Epidermal melanocyte (primary cell): Measurements from ENCODE around the gene SORCS1.

ENCODE experiments used
- DNase-seq: peaks from one replicate; pipeline ENCODE4 v3.0.0; 2011; ENCODE audit warnings: low spot score; ENCODE audit not compliant: insufficient read length

Gene SORCS1

DNA sequence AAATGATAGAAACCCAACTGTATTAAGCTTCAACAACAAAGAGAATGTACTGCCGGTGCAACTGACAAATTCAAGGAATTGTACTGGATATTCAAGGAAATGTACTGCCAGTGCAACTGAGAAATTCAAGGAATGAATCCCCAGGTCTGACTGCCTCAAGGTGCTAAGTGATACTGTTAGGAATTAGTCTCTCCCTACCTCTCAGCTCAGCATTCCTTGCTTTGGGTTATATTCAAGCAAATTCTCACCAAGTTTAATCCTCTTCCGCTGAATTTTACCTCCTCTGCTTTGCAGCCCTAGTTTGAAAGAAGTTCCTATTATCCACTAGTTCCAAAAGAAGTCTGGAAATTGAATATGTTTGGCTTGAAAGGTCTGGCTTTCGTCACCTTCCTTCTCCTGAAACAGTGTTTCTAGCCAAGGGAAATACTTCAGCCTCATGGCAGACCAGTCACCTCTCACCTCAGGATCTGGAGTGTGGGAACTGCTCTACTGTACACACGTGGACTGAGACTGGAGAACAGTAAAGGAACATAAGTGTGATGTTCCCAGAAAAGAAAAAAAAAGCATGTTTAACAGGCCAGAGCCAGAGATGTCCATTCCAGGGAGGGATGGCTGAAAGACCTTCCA lies 60.4 kb downstream of the SORCS1 start:
- no peak for DNase-seq

- DNase-seq, result peak; percentile 30
Observed at GRCh38 chr10:107103174-107104025, 61.1 kb downstream of the SORCS1 start.

GRCh38 chr10:107098326-107098725 lies 66.2 kb downstream of the SORCS1 start:
- no peak for DNase-seq

- no peak for DNase-seq
Observed at GRCh38 chr10:107094824-107095522, 69.5 kb downstream of the SORCS1 start.

DNA sequence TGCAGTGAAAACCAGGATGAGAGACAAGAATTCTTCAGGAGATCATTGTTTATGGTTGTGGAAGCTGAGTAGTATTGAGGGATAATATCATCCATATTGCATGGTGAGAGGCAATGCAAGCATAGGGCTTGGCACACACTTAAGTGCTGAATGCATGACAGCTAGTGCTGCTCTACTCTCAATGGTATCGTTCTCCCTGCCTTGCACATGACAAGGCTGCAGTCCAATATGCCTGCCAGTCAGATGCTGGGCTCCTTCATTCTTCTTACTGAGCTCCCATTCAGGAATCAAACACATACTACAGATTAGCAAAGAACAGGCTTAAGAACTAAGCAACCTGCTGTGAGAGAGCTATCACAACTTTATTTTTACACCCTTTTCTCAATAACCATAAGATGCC lies 72.2 kb downstream of the SORCS1 start:
- no peak for DNase-seq

DNA sequence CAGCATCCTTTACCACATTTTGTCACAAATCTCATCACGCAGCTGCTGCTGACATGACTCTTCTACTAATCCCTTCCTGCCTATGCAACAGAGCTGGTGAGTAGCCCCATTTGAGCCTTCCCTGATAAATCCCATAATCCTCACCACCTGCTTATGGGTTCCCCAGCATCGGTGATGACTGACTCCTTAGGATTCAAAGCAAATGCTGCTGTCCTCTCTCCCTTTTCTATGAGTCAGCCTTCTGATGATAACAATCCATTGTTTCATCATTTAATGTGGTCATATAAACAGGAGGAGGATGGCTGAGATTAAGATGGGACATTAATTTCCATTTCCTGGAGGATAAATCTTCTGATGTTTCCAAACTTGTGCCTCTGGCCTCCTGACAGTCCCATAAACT lies 73.4 kb downstream of the SORCS1 start:
- no peak for DNase-seq

DNA sequence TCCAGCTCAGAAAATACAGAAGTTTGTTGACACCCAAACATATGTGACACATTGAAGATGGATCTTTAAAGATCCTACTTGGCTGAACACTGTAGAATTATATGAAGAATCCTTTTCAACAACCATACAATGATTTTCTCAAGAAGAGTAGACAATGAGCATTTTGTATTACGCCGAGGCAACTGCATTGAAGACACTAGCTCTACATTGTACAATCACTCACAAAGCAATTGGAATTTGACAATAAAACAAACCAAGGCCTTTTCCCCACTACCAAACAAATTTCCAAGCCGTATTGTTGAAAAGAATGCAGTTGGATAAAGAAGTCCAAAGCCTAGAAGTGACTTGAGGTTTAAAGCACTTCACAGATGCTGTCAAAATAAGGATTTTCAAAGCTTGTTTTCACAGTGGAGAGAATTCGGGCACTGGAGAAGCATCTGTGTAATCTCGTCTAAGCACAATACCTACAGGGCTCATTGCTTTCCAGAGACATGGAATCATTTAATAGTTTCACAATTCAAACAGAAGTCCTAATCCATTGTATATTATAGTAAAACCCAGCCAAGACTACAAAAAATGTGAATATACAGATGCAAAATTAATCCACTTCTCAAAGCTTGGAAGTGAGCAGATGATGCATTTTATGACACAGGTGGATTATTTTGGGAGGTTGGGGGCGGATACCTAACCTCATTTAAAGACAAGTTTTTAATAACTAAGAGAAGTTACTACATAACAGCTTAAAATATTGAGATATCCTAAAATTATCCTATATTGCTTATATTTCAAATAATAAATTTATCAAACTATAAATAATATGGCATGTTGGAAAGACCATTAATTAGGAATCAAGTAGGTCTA lies 78.6 kb downstream of the SORCS1 start:
- no peak for DNase-seq

DNA sequence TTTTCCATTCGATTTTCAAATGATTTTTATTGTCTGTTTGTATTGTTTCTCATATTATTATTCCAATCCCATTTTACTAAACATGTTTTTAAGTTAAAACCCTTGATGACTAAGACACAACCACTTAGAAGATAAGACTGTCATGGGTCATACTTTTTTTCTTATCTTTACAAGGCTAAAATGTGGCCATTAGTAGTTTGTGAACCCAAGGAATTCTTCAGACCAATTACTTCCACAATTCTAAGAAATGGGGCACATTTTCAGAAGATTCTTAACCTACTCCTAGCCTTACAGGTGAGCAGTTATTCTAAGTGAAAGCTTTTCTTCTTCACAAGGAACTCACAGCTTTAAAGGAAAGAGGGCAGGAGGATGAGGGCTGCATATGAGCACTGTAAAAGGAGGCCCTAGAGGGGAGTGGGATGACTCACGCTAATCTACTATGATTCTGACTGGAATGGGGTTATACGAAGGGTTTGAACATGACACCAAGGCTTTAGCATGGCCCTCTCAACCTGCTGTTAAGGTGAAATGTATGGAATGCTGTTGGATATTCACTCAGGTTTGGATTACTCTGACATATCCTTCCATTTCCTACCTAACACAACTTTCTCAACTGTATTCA lies 81.0 kb downstream of the SORCS1 start:
- DNase-seq, result no peak

GRCh38 chr10:107081644-107082043 lies 82.9 kb downstream of the SORCS1 start:
- peak; percentile 58 for DNase-seq

- DNase-seq, result no peak
Observed at GRCh38 chr10:107075117-107075516, 89.4 kb downstream of the SORCS1 start.

DNA sequence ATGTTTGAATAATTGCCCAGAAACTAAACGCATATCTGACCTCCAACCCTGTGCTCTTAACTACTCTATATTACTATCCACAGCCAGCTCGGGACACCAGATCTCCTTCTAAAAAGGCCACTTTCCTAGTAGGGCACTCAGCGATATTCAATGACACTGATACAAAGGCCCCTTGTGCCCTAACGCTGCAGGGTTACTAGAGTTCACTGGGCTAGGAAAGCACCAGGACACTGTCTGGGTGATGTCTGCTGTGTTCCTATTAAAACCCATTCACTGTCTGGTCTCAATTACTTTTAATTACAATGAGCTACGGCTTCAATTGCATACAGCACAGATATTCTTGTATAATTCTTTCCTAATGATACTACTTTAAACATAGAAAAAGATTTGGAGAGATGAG lies 91.7 kb downstream of the SORCS1 start:
- DNase-seq, result no peak

- DNase-seq, result no peak
Observed at GRCh38 chr10:107072028-107072427, 92.5 kb downstream of the SORCS1 start.

GRCh38 chr10:107071301-107071700 lies 93.2 kb downstream of the SORCS1 start:
- no peak for DNase-seq

DNA sequence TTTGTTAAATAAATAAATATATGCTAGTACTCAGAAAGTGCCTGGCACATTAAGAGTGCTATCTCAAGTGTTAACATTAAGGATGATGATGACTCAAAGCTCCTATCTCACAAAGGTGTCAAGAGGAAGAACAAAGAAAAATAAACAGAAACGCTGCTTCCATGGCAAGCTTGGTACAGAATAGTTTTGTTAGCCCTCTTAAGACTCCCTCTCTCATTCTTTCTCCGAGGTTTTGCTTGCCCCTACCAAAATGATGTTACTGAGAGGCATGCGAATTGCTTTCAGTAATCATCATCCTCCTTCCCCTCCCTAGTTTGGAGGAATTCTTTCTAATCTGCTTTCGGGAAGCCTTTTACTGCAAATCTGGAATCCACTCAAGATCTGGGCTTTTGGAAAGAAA lies 96.7 kb downstream of the SORCS1 start:
- no peak for DNase-seq

DNA sequence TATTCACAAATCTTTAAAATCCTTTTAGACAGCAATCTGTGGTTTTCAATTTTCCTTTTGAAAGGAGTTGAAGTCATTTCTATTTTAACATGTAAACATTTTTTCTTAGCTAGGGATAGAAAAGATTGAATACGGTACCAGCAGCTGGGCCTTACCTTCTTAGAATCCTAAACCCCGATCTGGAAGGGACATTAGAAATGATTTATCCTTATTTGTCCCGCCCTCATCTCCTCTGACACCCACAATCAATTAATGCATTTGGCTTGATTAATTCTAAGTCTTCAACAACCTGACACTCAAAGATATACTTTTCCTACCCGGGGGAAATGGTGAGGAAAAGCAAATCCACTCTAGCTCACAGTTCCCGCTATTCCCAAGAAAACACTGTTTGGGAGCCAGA lies 100.4 kb downstream of the SORCS1 start:
- no peak for DNase-seq

- no peak for DNase-seq
Observed at GRCh38 chr10:107059872-107060271, 104.6 kb downstream of the SORCS1 start.

DNA sequence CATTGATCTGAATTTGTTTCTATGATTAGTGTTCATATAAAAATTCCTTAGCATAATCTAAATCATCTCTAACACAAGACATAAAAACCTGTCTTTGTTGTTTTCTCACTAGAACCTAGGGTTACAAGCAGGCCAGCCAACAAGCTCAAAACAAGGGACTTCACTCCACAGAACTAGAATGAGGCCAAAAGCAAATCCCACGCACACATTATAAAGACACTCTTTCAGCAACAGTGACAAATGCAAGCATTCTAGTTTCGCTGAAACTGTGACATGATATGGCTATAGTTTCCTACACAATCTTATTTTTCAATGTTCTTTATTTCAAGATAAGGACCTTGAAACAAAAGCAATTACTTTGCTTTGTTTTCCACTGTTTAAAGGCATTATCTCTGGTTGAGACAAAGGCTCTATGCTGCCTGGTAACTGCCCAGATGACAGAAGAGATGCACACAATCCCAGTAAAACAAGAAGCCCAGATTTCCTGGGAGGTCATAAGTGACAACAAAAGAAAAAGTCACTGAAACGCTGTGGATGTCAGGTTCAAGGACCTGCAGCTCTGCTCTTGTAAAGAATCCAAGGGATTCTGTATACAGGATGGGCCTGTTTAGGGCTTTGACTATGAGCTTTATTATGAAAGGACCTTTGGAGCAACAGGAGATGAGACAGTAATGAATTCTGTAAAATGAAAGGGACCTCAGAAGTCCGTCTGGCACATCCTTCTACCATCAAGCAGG lies 105.3 kb downstream of the SORCS1 start:
- DNase-seq, result no peak

GRCh38 chr10:107058331-107058730 lies 106.2 kb downstream of the SORCS1 start:
- no peak for DNase-seq

DNA sequence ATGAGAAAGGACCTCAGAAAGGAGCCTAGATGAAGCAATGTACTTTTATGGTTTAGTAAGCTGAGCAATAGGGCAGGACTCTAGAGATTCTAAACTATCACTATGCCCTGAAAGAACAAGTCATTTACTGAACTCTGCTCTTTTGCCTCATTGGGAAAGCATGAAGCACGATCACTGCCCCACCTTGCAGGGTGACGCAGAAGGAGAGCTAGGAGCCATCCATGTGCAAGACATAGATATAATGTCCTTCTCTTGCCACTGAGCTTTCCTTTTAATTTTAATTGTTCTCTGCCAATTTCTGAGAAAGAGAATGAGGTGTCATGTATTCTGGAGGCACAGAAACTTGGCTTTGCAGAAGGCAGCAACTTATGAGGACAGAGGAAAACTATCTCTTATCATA lies 108.3 kb downstream of the SORCS1 start:
- DNase-seq, result no peak

DNA sequence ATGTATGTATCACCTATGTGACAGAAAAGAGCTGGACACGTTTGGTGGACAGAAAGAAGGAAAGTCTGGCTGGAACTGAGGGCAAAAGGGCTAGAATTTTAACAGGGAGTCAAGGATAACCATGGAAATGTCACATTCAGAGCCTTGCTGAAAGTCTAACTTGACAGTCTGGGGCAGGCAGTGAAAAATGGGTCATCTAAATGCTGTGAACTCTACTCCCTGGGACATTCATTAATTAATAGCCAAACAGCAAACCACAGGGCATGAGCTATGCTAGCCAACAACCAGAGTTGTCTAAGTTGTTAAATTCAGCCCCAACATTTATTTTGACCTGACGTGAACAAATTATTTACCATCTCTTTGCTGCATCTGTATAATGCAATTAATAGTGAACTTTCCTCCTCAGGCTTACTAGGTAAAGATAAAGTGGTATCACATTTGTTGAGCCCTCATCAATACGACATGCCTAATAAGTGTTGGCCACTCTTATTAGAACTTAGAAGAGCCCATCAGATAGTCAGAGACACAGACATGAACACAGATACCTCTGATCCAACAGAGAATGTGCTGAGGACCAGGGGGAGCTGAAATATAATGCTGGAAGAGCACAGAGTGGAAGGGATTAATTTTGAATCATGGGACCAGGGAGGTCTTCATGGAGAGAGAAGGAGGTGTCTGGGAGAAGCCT lies 109.9 kb downstream of the SORCS1 start:
- no peak for DNase-seq
